GM18517 (cell line): ENCODE data around the gene PHAF1.
A peak's percentile ranks its signal among the peaks of the same experiment; 100 is the strongest.

Source experiments
- ATAC-seq: cut with Tn5 transposase; IDR thresholded peaks from one replicate; pipeline ENCODE4 v1.9.1; 2021; ENCODE audit warnings: mild to moderate bottlenecking, moderate library complexity; ENCODE audit not compliant: unreplicated experiment

The PHAF1 gene

DNA sequence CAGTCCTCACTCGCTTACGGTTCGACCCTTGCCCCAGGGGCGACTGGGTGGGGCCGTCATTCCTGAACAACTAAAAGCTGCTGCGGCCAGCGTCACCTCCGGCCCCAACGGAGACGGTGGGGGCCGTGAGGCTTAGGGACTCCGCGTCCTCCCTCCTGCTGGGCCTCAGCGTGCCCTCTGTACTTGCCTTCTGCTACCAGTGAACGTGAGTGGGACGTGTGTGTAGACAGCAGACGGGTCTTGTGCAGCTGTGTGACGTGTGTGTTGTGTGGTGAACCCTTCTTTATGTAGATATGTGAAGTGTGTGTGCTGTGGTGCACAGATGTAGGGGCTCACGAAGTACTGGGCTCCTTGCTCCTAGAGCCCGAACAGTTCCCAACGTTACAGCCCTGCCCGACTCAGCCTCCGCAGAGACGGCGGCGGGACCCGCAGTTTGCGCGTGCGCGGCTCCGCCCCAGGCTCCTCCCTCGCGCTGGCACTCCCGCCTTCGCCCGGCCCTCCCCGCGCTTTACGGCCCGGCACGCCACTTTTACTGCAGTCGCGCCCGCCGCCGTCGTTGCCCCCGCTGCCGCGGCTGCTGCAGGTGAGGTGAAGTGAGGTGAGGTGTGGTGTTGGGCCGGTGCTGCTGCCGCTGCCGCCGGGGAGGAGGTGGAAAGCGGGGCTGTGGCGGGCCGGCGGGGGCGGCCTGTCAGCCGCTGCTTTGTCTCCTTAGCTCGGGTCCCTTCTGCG is at the start of gene PHAF1:
PHAF1 (plus strand) TSS at position 535 of the 729 bp plus-strand sequence. CDS start 235 bp downstream, outside the sequence.
- ATAC-seq = peak; percentile 71

DNA sequence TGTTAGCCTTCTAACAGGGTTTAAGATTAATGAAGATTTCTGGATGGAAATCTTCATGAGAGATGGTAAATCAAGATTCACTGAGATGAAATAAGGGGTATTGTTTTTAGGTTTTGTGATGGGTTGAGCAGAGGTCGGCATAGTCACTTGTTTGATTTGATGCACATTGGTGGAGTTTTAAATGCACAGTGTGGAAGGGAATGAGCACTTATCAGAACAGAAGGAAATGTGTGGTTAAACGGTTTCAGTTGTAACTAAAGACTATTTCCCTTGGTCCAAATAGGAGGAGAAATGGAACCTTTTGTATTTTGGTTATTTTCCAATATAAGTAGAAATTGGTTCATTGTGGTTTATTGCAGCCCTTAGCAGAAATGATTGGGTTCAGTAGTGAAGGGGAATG is 46.7 kb upstream of the PHAF1 start:
- ATAC-seq = no peak

DNA sequence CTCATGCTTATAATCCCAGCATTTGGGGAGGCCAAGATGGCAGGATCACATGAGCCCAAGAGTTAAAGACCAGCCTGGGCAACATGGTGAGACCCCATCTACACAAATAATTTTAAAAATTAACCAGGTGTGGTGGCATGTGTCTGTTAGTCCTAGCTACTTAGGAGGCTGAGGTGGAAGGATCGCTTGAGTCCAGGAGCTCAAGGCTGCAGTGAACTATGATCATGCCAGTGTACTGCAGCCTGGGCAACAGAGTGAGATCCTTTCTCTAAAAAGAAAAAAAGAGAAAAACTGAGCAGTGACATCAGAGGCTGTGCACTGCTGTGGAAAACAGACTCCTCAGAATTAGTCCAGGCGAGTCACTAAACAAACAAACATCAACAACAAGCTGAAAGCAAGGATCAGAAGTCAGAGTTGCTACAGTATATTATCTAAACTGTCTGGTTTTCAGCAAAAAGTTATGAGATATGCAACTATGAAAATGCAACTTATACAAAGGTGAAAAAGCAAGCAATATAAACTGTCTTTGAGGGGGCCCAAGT is 41.5 kb upstream of the PHAF1 start:
- no peak for ATAC-seq

DNA sequence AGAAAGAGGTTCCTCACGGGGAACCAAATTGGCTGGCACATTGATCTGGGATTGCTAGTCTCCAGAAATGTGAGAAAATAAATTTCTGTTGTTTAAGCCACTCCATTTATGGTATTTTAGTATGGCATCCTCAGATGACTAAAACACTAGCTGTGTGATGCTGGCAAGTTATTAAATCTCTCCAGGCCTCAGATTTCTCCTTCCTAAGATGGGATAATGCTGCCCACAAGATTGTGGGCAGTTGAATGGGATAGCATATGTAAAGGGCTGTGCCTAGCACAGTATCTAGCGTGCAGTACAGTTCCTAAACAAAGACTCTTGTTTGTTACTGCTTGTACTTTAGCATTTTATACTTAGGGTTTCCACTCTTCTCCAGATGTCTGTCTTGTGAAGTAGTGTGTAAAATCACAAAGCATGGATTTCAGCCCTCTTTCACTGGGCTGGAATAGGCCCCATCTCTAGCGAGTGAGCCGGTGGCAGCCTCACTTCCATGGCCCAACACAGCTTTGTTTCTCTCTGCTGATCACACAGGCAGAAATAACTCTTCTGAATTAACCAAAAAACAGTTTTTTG is 38.2 kb upstream of the PHAF1 start:
- ATAC-seq = no peak

DNA sequence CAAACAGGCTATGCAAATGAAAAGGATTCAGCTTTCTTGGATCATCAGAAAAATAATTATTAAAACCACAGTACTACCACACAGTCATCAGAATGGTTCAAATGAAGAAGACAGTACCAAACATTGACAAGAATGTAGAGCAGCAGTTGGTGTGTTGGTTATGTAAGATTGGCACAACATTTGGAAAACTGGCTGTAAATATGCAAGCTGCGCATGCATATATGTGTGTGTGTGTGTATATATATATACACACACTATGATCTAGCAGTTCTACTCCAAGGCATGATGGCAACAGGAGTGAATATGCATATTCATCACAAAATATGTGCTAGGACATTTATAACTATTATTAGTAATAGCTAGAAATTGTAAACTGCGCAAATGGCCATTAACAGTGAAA is 34.4 kb upstream of the PHAF1 start:
- no peak for ATAC-seq

DNA sequence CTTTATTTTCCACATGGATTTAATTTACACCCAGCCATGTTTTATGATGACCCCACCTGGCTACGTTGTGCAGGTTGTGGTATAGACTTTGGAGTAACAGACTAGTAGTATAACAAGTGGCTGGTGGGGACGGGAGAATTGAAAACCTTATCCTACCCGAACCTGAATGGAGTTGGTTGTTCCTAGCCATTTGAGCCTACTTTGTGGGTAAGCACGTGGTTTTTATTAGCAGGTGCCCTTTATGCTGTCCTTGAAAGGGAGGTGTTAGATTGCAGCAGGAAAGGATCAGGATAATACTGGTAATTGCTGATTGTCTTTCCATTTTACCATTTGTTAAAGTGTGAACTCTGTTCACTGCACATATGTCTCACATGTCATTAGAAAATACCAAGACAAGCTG is 31.9 kb upstream of the PHAF1 start:
- ATAC-seq = no peak

DNA sequence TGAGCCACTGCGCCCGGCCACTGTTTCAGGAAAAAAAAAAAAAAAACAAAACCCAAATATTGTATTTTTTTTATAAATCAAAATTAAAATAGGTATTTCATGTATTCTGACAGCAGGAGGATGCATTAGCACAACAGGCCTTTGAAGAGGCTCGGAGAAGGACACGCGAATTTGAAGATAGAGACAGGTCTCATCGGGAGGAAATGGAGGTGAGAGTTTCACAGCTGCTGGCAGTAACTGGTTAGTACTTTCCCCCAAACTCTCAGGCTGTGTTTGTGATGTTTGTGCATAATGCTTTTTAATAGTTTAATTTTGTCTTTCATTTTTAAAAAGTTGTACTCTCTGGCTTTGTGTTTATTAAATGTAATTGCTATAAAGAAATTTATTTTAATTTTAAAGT is 27.6 kb upstream of the PHAF1 start:
- ATAC-seq = no peak

DNA sequence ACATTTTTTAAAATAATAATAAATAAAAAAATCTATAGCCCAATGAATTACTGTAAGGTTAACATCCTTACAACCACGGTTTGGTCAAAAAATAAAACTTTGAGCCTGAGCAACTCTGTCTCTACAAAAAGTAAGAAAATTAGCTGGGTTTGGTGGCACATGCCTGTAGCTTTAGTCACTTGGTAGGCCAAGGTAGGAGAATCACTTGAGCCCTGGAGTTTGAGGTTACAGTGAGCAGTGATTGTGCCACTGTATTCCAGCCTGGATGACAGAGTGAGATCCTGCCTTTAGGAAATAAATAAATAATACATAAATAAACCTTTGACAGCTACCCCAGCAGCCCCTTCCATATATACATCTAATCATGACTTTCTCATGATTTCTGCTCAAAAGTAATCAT is 26.9 kb upstream of the PHAF1 start:
- ATAC-seq = no peak

DNA sequence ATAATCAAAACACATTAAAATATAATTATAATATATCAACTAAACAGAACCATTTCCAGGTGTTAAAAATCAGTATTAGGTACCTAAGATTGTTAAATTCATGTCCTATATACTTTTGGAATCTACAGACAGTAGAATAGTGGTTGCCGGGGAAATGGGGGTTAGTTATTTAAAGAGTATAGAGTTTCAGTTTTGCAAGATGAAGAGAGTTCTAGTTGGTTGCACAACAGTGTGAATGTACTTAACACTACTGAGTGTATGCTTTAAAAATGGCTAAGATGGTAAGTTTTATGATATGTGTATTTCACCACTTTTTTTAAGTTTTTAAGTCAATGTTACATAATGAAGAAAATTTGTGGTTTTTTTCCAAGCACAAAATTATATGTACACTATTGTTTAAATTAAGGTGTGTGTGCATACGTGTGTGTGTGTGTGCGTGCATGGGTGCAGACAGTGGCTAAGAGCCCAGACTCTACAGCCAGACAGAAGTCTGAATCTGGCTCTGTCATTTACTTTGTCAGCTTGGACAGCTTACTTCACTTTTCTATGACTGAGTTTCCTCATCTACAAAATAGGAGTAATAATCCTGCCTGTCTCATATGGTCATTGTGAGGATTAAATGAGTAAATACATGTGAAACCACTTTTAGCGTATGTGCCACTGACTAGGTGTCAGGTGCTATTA is 25.3 kb upstream of the PHAF1 start:
- ATAC-seq = peak; percentile 73

DNA sequence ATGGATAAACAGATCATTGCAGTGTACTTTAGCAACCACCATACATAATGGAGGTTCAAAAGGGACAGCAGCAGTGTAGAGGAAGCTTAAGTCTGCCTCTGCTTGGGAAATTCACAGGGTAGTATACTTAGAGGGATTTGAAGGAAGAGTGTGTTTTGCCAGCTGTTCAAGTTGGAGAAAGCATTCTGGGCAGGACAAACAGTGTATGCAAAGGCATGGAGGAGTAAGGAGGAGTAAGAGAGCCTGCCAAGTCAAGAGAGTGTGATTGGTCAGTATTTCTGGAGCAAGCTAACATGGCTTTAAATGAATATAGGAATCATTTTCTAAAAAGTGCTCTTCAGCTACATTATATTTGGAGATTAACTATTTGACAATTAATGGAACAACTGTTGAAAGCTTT is 22.9 kb upstream of the PHAF1 start:
- no peak for ATAC-seq

DNA sequence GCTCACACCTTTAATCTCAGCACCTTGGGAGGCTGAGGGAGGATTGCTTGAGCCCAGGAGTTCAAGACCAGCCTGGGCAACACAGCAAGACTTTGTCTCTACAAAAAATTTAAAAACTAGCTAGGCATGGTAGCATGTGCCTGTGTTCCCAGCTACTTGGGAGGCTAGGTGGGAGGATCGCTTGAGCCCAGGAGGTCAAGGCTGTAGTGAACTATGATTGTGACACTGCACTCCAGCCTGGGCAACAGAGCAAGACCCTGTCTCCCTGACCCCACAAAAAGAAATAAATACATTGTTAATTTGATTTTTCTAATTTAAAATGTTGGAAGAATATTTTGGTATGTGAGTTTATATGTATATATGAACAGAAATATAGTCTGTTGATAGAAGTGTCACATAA is 22.4 kb upstream of the PHAF1 start:
- ATAC-seq = no peak

DNA sequence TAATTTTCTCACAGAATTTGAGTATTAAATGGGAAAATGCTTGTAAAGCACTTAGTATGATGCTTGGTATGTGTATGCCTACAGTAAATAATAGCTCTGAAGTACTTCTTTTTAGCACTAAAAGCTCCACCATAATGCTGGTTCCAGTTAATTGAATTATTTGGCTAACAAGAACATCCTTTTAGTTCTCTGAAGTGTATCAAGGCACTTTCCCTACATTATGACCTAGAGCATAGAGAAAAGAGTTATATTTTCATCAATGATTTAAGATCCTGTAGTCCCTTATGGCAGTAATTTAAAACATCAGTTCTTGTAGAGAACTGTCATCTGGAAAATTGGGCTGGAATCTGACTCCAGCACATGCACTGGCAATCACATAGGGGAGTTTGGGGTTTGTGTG is 21.9 kb upstream of the PHAF1 start:
- ATAC-seq = no peak

DNA sequence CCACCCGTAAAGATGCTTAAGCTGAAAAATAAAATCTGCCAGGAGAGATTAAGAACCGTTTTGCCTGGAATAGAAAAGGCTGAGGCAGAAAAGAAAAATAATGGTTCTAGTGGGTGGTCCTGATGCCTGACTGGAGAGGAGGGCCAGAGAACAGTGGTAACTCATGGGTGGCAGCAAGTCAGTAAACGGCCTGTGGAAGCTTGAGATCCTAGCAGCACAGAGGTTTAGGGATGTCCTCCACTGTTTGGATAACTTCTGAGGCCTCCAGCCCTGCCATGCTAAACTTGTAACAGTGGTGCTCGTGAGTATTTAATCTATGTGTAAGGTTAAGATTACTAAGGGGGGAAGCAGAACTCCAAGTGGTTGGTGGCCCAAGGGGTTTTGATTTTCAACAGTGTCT is 21.2 kb upstream of the PHAF1 start:
- no peak for ATAC-seq

DNA sequence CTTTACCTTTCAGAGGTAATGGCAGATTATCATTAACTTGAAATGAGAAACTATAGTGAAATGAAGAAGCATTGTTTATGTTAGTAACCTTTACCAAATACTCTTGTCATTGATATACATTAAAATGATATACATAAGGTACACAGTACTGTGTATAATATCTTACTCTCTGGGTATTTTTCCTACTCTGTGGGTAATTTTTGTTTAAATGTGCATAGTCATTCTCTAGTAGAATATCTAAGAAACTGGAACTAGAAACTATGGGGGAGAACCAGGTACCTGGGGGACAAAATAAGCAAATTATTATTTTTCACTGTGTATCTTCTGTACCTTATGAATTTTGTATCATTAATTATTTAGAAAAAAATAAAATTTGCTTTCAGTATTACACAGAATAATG is 20.6 kb upstream of the PHAF1 start:
- ATAC-seq = no peak

DNA sequence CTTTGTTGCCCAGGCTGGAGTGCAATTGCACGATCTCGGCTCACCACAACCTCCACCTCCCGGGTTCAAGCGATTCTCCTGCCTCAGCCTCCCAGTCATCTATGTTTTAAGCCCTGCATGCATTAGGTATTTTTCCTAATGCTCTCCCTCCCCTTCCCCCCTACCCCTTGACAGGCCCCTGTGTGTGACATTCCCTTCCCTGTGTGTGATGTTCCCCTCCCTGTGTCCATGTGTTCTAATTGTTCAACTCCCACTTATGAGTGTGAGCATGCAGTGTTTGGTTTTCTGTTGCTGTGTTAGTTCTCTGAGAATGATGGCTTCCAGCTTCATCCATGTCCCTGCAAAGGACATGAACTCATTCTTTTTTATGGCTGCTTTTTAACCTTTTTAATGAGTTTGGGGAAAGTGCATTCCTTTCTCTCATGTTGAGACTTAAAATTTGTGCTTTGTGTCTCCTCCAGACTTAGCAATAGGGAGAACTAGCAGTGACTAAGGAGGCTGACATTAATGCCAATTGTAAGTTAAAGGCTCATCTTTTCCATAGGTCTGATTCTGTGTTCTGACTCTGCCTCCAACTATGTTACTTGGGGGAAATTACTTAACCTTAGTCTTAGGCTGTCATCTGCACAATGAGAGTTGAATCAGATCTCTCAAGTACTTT is 17.7 kb upstream of the PHAF1 start:
- ATAC-seq = no peak

DNA sequence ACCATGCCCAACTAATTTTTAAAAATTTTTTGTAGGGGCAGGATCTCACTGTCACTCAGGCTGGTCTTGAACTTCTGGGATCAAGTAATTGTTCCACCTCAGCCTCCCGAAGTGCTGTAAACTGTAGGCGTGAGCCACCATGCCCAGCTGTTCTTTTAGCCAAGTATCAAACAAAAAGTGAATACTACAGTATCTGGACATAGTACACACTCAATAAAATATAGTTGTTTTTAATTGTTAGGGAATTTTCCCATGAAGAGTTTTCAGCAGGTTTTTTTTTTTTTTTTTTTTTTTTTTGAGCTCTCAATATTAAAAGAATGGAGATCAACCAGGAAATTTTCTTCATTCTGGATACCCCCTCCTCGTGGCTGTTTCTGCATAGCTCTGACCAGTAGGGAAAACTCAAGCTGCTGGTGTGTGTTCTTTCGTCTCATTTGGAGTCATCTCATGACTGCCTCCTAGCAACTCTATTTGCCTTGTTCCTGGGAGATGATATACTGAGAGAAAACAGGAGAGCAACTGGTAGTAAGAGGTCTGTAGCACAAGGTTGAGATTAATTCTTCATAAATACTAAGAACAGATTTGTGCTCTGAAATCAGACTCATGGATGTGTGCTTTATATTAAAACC is 16.5 kb upstream of the PHAF1 start:
- no peak for ATAC-seq

DNA sequence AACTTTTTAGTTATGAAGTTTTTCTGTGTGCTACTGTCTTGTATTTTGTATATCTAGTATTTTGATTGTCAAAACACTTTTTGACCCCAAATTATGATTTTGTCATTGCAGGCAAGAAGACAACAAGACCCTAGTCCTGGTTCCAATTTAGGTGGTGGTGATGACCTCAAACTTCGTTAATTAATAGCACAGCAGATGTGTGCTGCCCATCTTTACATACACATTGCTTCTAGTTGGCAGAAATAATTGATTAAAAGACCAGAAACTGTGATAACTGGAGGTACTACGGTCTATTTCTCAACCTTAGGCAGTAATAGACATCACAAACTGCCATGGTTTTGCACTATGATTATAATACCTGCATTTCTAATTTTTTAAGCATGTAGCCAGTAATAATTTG is 11.1 kb upstream of the PHAF1 start:
- ATAC-seq = no peak

DNA sequence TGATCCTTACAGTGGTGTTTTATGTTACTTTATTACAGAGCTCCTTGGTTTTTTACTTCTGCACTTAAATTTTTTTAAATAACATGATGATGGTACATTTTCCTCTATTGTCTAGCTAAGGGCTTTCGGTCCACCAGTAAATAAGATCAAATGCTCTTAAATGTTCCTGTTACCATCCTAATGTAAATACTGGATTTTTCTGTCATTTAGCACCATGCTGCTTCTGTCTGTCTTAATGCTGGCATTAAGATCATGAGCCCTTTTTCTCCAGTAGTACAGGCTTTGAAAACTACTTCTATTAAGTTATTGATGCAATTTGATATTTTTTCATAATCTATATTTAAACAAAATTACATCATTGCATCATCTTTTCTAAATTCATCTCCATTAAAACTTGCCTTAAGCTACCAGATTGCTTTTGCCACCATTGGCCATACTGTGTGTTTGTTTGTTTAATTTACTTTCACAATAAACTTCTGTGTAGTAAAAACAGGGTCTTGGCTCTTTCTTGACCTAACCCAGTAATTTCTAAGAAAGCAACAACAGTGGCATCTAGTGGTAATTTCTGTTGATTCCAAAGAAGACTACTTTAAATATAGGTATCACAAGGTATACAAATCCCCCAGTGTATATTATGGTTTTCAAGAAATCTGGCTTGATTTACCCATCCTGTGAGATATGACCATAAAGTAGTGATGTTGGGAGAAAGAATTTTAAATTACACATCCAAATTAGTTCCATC is 9.0 kb upstream of the PHAF1 start:
- ATAC-seq = no peak

DNA sequence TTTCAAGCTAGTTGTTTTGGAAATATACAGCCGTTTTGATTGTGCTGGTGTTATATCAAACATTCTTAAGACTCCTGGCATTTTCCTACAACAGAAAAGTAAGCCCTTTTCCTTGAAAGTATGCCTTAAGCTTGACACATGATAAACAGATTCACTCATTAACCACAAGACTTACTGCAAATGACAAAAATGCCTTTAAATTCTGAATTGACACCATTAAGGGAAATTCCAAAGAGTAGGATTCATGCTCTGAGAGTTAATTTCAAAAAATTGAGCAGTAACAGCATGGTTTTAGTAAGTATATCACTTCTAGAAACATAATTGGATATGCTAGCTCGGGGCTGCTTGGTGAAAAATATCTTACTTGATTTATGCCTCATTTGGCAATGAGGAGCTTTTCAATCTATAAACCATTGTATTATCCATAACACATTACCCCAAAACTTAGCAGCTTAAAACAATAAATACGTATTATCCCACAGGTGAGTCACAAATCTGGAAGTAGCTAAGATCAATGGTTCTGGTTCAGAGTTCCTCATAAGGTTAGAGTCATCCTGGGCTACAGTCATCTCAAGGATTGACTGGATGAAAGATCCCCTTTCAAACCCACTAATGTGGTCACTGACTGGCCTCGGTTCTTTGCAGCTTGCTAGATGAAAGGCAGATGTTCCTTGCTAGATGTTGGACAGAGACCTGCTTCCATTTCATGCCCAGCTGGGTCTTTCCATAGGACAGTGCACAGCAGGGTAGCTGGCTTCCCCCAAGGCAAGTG is 8.2 kb upstream of the PHAF1 start:
- no peak for ATAC-seq

DNA sequence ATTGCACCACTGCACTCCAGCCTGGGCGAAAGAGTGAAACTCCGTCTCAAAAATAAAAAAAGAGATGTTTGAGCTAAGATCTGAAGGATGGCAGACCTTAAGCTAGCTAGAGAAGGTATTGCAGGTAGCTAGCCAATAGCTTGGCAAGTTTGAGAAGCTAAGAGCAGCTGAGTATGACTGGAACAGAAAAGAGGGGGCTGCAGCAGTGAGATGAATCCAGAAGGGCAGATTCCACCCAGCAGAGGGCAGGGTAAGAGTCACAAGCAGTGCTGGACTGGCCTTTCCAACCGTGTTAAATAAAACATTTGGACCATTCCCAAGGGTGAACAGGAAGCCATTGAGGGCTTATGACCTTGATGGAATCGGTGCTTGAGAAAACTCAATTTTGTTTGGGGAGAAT is 5.7 kb upstream of the PHAF1 start:
- no peak for ATAC-seq
